Measurements from ENCODE around the gene BMP8A. TPM values are rescaled to one million over a fixed set of nuclear protein-coding genes. Genes with fewer than 3 reads are reported as not detected.
"Not testable (repeated sequence)": the region's sequence is repeated elsewhere in the genome, so short reads cannot be mapped to it uniquely, and the experiment has no call there.

Gene BMP8A
- polyA plus RNA-seq, 3 donors = not detected

GRCh38 chr1:39474810-39475209 lies 16.6 kb upstream of the BMP8A start:
- H3K4me3 Mint-ChIP-seq = no peak overlapping the region
- no peak for TF ChIP-seq CTCF (IDR thresholded peaks at IDR 0.05)
- H3K9ac ChIP-seq (ENCODE audit: insufficient read depth, low read length, poor library complexity, severe bottlenecking) = no peak overlapping the region
- peaks cover 0 to 3% (median 2%) of the 10 kb centered on the region in 3 donors for H3K27me3 Mint-ChIP-seq (ENCODE audit: low read depth in 3 of 3)
- no peaks in the 10 kb centered on the region for H3K27me3 ChIP-seq (ENCODE audit: control insufficient read depth in 2 of 2, insufficient read depth in 2 of 2, low read length in 2 of 2)
- intact Hi-C loops (cut with micrococcal nuclease) = no loop called here
- H2AFZ ChIP-seq (ENCODE audit: insufficient read depth, low read depth, low read length, poor library complexity, severe bottlenecking) = no peak overlapping the region
- no peaks in the 10 kb centered on the region for H3K9me3 Mint-ChIP-seq
- H3K9me3 ChIP-seq (replicated peaks in 1 of 2; ENCODE audit: control insufficient read depth in 1 of 2, insufficient read depth in 1 of 2, low read length in 2 of 2) = no peaks in the 10 kb centered on the region
- no peak overlapping the region for H3K4me2 ChIP-seq (replicated peaks; ENCODE audit: extremely low read depth, low read length, poor library complexity, severe bottlenecking)
- H3K36me3 ChIP-seq (replicated peaks in 1 of 2; ENCODE audit: control insufficient read depth in 1 of 2, insufficient read depth in 2 of 2, low read length in 2 of 2) = peaks cover 70 to 97% of the 10 kb centered on the region in 2 donors
- no peaks in the 10 kb centered on the region for H3K4me1 Mint-ChIP-seq
- DNase-seq = no peak
- H3K4me1 ChIP-seq (ENCODE audit: control insufficient read depth in 1 of 2, insufficient read depth in 2 of 2, low read length in 2 of 2) = no peaks in the 10 kb centered on the region
- H3K27ac ChIP-seq (ENCODE audit: low read depth in 1 of 2, low read length in 2 of 2) = no peak overlapping the region
- peaks cover 78 to 88% of the 10 kb centered on the region in 2 donors for H3K36me3 Mint-ChIP-seq
- H3K79me2 ChIP-seq (ENCODE audit: insufficient read depth, low read length) = no peaks in the 10 kb centered on the region
- peak overlapping the region in 1 of 7 donors; percentile 61 for H3K27ac Mint-ChIP-seq
- H3K4me3 ChIP-seq (replicated peaks in 1 of 3; ENCODE audit: low read depth in 2 of 3, low read length in 3 of 3) = no peak overlapping the region
- 100% methylated on average over 2 of the region's 4 CpGs for WGBS (ENCODE audit: insufficient coverage)
- H4K20me1 ChIP-seq (ENCODE audit: insufficient read depth, low read length) = no peaks in the 10 kb centered on the region

GRCh38 chr1:39475551-39475950 lies 15.9 kb upstream of the BMP8A start:
- H3K4me1 Mint-ChIP-seq; H2AFZ ChIP-seq (ENCODE audit: insufficient read depth, low read depth, low read length, poor library complexity, severe bottlenecking); intact Hi-C loops (cut with micrococcal nuclease); H3K79me2 ChIP-seq (ENCODE audit: insufficient read depth, low read length); H3K9ac ChIP-seq (ENCODE audit: insufficient read depth, low read length, poor library complexity, severe bottlenecking); H3K9me3 ChIP-seq (replicated peaks in 1 of 2; ENCODE audit: control insufficient read depth in 1 of 2, insufficient read depth in 1 of 2, low read length in 2 of 2); H3K27me3 Mint-ChIP-seq (ENCODE audit: low read depth in 3 of 3); H3K27me3 ChIP-seq (ENCODE audit: control insufficient read depth in 2 of 2, insufficient read depth in 2 of 2, low read length in 2 of 2); H4K20me1 ChIP-seq (ENCODE audit: insufficient read depth, low read length); DNase-seq; H3K4me3 Mint-ChIP-seq; H3K4me3 ChIP-seq (replicated peaks in 1 of 3; ENCODE audit: low read depth in 2 of 3, low read length in 3 of 3); H3K4me1 ChIP-seq (ENCODE audit: control insufficient read depth in 1 of 2, insufficient read depth in 2 of 2, low read length in 2 of 2); H3K4me2 ChIP-seq (replicated peaks; ENCODE audit: extremely low read depth, low read length, poor library complexity, severe bottlenecking); H3K27ac ChIP-seq (ENCODE audit: low read depth in 1 of 2, low read length in 2 of 2); H3K9me3 Mint-ChIP-seq: not testable (repeated sequence)
- WGBS (ENCODE audit: insufficient coverage) = 80% methylated on average over 1 of the region's 1 CpG
- Mint-ChIP-seq H3K36me3 (peaks cover 77 to 91% of the 10 kb centered on the region in 2 donors), H3K27ac (peak overlapping the region in 3 of 7 donors; percentile 30 to 54 (median 53))
- H3K36me3 ChIP-seq (replicated peaks in 1 of 2; ENCODE audit: control insufficient read depth in 1 of 2, insufficient read depth in 2 of 2, low read length in 2 of 2) = peaks cover 70 to 97% of the 10 kb centered on the region in 2 donors

Measured in CD14-positive monocyte (primary cell).